ENCODE data around the gene KCNJ15.

Gene KCNJ15

DNA sequence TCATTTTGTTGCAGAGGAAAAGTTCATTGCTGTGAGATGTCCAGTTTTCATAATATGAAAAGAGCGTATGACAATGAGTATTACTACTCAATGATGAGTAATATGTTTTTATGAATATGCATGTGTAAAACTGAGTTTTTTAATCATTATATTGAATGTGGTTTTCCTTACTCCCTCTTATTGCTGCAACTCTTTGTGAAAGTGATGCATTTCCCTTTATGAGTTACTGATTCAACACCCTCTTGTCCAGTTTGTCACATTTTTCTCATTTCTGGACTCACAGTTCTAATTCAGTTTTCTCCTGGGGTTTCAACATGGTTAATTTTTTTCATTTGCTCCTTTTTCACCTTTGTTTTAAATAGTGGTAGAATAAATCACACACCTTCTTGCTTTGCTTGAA lies 35.2 kb upstream of the KCNJ15 start:
- peak; percentile 39 to 82 for DNase-seq (ENCODE audit: low read depth in 2 of 2)
- TF ChIP-seq, protein P1, sequence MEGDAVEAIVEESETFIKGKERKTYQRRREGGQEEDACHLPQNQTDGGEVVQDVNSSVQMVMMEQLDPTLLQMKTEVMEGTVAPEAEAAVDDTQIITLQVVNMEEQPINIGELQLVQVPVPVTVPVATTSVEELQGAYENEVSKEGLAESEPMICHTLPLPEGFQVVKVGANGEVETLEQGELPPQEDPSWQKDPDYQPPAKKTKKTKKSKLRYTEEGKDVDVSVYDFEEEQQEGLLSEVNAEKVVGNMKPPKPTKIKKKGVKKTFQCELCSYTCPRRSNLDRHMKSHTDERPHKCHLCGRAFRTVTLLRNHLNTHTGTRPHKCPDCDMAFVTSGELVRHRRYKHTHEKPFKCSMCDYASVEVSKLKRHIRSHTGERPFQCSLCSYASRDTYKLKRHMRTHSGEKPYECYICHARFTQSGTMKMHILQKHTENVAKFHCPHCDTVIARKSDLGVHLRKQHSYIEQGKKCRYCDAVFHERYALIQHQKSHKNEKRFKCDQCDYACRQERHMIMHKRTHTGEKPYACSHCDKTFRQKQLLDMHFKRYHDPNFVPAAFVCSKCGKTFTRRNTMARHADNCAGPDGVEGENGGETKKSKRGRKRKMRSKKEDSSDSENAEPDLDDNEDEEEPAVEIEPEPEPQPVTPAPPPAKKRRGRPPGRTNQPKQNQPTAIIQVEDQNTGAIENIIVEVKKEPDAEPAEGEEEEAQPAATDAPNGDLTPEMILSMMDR (IDR thresholded peaks at IDR 0.05; ENCODE audit: low read depth, low read length), result no peak
- no peak overlapping the region for H3K4me3 ChIP-seq (replicated peaks in 1 of 2; ENCODE audit: low read depth in 2 of 2, low read length in 2 of 2)

DNA sequence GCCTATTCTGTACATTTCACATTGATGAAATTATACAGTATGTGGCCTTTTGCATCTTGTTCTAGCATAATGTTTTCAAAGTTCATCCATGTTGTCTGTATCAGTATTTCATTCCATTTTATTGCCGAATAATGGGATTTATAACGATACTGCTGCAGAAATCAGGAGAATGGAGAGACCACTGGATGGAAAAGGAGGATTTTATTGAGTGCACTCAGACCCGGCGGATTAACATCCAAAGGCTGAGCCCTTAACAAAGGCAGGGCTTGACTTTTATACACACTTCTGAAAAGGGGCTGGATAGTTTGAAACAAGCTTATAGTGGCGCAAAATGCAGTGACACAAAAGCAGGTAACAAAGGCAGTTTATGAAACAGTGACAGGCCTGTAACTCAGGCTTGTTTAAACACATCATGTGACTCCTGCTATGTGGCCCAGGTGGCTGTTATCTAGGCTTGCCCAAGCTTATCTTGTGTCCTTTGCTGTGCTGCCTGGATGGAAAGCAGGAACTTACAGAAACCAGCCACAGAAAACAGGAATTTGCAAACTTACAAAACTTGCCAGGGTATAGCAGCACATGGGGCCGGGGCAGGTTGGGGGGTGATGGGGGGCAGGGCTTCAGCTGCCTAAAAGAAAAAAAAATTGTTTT lies 32.8 kb upstream of the KCNJ15 start:
- peak; percentile 54 to 57 for DNase-seq (ENCODE audit: low read depth in 2 of 2)
- TF ChIP-seq, protein P1 (IDR thresholded peaks at IDR 0.05; ENCODE audit: low read depth, low read length), result no peak
- no peak overlapping the region for H3K4me3 ChIP-seq (replicated peaks in 1 of 2; ENCODE audit: low read depth in 2 of 2, low read length in 2 of 2)

DNA sequence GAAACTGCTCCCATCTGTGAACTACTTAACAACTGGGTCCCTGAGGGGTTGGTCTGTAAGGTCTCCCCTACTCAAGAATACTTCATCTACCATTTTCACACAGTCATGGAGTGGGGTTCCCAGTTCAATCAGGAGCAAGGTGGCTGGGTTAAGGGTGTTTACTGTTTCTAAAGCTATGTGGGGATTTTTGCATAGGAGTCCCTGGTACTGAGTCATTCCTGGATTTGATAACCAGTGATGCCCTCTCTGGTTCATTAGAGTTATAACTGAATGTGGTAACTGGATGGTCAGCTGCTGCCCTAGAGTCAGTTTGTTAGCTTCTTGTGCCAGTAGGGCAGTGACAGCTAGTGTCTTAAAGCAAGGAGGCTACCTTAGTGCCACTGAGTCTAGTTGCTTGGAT lies 29.4 kb upstream of the KCNJ15 start:
- DNase-seq (ENCODE audit: low read depth in 2 of 2), result no peak
- TF ChIP-seq, protein P1 (IDR thresholded peaks at IDR 0.05; ENCODE audit: low read depth, low read length), result no peak
- H3K4me3 ChIP-seq (replicated peaks in 1 of 2; ENCODE audit: low read depth in 2 of 2, low read length in 2 of 2), result no peak overlapping the region

DNA sequence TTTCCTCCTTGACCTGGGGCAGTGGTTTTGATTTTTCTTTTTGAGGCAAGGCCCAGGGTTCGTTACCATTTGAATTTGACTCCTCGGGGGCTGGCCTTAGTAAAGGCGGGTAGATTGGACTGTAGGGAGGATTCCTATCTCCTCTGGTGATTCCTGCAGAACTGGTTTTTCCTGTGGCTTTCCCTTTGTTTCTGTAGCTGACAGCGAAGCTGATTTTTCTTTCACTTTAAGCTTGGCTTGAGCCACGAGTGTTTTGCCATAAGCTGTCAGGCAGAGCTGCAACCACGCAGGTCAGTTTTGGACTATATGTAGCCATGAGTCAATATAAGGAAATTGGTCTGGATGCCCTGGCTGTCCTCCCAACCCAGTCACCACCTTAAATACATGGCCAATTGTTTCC lies 28.7 kb upstream of the KCNJ15 start:
- DNase-seq (ENCODE audit: low read depth in 2 of 2), result no peak
- no peak overlapping the region for H3K4me3 ChIP-seq (replicated peaks in 1 of 2; ENCODE audit: low read depth in 2 of 2, low read length in 2 of 2)
- TF ChIP-seq, protein P1 (IDR thresholded peaks at IDR 0.05; ENCODE audit: low read depth, low read length), result no peak

DNA sequence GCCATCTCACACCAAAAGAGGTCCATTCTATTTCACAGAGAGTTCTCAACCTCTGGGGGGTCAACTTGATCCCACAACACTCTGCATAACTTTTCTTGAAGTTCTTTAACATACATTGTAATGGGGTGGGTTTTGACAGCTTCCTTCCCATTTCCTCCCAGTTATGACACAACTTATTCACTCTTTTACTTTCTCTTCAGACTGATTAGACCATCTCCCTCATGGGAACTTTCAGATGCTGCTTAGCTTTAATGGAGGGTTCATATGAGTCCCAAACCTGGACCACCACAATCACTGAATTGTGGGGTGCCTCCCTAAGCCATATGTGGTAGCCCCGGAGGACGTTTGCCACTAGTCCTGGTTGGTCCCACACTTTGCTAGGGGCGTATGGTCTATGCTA lies 28.3 kb upstream of the KCNJ15 start:
- H3K4me3 ChIP-seq (replicated peaks in 1 of 2; ENCODE audit: low read depth in 2 of 2, low read length in 2 of 2), result no peak overlapping the region
- DNase-seq (ENCODE audit: low read depth in 2 of 2), result no peak
- TF ChIP-seq, protein P1 (IDR thresholded peaks at IDR 0.05; ENCODE audit: low read depth, low read length), result no peak

DNA sequence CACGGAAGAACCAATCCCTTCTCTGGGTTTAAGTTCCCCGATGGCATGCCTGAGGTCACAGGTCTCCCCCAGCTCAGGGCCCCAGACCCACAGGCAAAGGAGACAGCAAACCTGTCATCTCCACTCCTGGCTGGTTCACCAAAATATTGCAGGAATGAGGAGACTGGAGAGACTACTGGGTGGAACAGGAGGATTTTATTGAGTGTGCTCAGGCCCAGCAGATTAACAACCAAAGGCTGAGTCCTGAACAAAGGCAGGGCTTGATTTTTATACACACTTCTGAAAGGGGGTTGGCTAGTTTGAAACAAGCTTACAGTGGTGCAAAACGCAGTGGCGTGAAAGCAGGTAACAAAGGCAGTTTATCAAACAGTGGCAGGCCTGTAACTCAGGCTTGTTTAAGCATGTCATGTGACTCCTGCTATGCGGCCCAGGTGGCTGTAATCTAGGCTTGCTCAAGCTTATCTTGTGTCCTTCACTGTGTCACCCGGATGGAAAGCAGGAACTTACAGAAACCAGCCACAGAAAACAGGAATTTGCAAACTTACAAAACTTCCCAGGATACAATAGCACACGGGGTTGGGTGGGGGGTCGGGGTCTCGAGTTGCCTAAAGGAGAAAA lies 27.4 kb upstream of the KCNJ15 start:
- no peak overlapping the region for H3K4me3 ChIP-seq (replicated peaks in 1 of 2; ENCODE audit: low read depth in 2 of 2, low read length in 2 of 2)
- DNase-seq (ENCODE audit: low read depth in 2 of 2), result no peak
- TF ChIP-seq, protein P1 (IDR thresholded peaks at IDR 0.05; ENCODE audit: low read depth, low read length), result no peak

Data from cardiac fibroblast (primary cell).